ENCODE data around the gene ATP6V1G2.

Gene ATP6V1G2

GRCh38 chr6:31547727-31548543, 1.5 kb upstream of the ATP6V1G2 start:
- no peak for DNase-seq

- peak; percentile 93 to 95 for DNase-seq
Observed at GRCh38 chr6:31546958-31547726, 734 bp upstream of the ATP6V1G2 start, which contains the start of gene NFKBIL1. Gene NFKBIL1, plus strand, starts transcription at chr6:31547608. Its CDS starts 87 bp downstream, at chr6:31547695.

GRCh38 chr6:31545291-31545690, 1.1 kb downstream of the ATP6V1G2 start:
- DNase-seq, result no peak

- no peak for DNase-seq
Observed at GRCh38 chr6:31544676-31545075, 1.7 kb downstream of the ATP6V1G2 start.

GRCh38 chr6:31543639-31544038, 2.8 kb downstream of the ATP6V1G2 start:
- DNase-seq, result no peak

- peak; percentile 93 to 94 for DNase-seq
Observed at GRCh38 chr6:31541658-31542521, 4.5 kb downstream of the ATP6V1G2 start, which contains the start of gene DDX39B. Gene DDX39B, minus strand, starts transcription at chr6:31542003. Its CDS starts 1,471 bp downstream, at chr6:31540532.

GRCh38 chr6:31541059-31541657, 5.2 kb downstream of the ATP6V1G2 start:
- DNase-seq, result peak; percentile 71 to 72

GRCh38 chr6:31540640-31541039, 5.8 kb downstream of the ATP6V1G2 start:
- DNase-seq, result no peak

- DNase-seq, result peak in 1 of 2 experiments; percentile 22
Observed at GRCh38 chr6:31538805-31539400, 7.5 kb downstream of the ATP6V1G2 start.

GRCh38 chr6:31535538-31536324, 10.7 kb downstream of the ATP6V1G2 start:
- peak in 1 of 2 experiments; percentile 7 for DNase-seq

- no peak for DNase-seq
Observed at GRCh38 chr6:31534521-31535040, 11.8 kb downstream of the ATP6V1G2 start.

GRCh38 chr6:31534011-31534410, 12.4 kb downstream of the ATP6V1G2 start:
- DNase-seq, result peak in 1 of 2 experiments; percentile 21

GRCh38 chr6:31533455-31533841, 13.0 kb downstream of the ATP6V1G2 start:
- peak in 1 of 2 experiments; percentile 14 for DNase-seq

GRCh38 chr6:31532644-31533454, 13.6 kb downstream of the ATP6V1G2 start:
- DNase-seq, result peak in 1 of 2 experiments; percentile 15

GRCh38 chr6:31531771-31532643, 14.4 kb downstream of the ATP6V1G2 start:
- peak in 1 of 2 experiments; percentile 15 for DNase-seq

- peak in 1 of 2 experiments; percentile 15 for DNase-seq
Observed at GRCh38 chr6:31531162-31531561, 15.2 kb downstream of the ATP6V1G2 start.

- DNase-seq, result no peak
Observed at GRCh38 chr6:31530659-31531058, 15.7 kb downstream of the ATP6V1G2 start.

- DNase-seq, result no peak
Observed at GRCh38 chr6:31529329-31530150, 16.9 kb downstream of the ATP6V1G2 start.

All from activated T-cell treated with anti-CD3 and anti-CD28 coated beads, Interleukin-2, amount 50 U/mL, for 48 hours (primary cell).